Neural cell (in vitro differentiated cells): ENCODE measurements around the gene CTNNA2. TPM values are rescaled to one million over a fixed set of nuclear protein-coding genes. Genes with fewer than 3 reads are reported as not detected.

ENCODE experiments used
- H2AFZ ChIP-seq: fragments of 200-600, 300-800 bp; sonication (generic), shearing (Covaris generic); 2 replicates; pipeline ENCODE4 v1.6.0; 2014; ENCODE audit warnings: low read depth, mild to moderate bottlenecking, antibody characterized with exemption, low read length, moderate library complexity
- H3F3A ChIP-seq: fragments of 200-600 bp; shearing (Covaris generic); 2 replicates; pipeline ENCODE4 v1.6.1; 2016; ENCODE audit warnings: mild to moderate bottlenecking, moderate library complexity, mixed read lengths, antibody characterized with exemption, low read length; ENCODE audit not compliant: insufficient read depth, poor library complexity, severe bottlenecking
- H3K27ac ChIP-seq: fragments of 200-600, 300-800 bp; sonication (generic), shearing (Covaris generic); 2 replicates; pipeline ENCODE4 v1.5.1; 2014; ENCODE audit warnings: mild to moderate bottlenecking, low read length, moderate library complexity
- H3K27me3 ChIP-seq: fragments of 300-800, 200-600 bp; sonication (generic), shearing (Covaris generic); 2 replicates; pipeline ENCODE4 v1.6.0; 2014; ENCODE audit warnings: mild to moderate bottlenecking, low read depth, low read length, moderate library complexity; ENCODE audit not compliant: insufficient read depth
- H3K36me3 ChIP-seq: fragments of 300-800, 200-600 bp; sonication (generic), shearing (Covaris generic); 2 replicates; pipeline ENCODE4 v1.5.1; 2014; ENCODE audit warnings: mild to moderate bottlenecking, antibody characterized with exemption, low read length, moderate library complexity; ENCODE audit not compliant: insufficient read depth
- H3K4me2 ChIP-seq: fragments of 300-800, 200-600 bp; sonication (generic), shearing (Covaris generic); 2 replicates; pipeline ENCODE4 v1.6.0; 2014; ENCODE audit warnings: mild to moderate bottlenecking, low read length
- H3K4me3 ChIP-seq: fragments of 300-800, 200-600 bp; sonication (generic), shearing (Covaris generic); 2 replicates; pipeline ENCODE4 v1.5.1; 2014; ENCODE audit warnings: mild to moderate bottlenecking, low read length, moderate library complexity
- H3K79me2 ChIP-seq: fragments of 200-600 bp; shearing (Covaris generic); replicated peaks from 2 replicates; pipeline ENCODE4 v1.6.0; 2014; ENCODE audit warnings: mild to moderate bottlenecking, low read length, moderate library complexity; ENCODE audit not compliant: insufficient read depth
- H3K9ac ChIP-seq: fragments of 300-800, 200-600 bp; sonication (generic), shearing (Covaris generic); 2 replicates; pipeline ENCODE4 v1.6.1; 2016; ENCODE audit warnings: mild to moderate bottlenecking, low read length, mixed read lengths
- H3K9me2 ChIP-seq: fragments of 200-600 bp; shearing (Covaris generic); 2 replicates; pipeline ENCODE4 v1.6.1; 2016; ENCODE audit warnings: mild to moderate bottlenecking, low read length, mixed read lengths; ENCODE audit not compliant: insufficient read depth
- H3K9me3 ChIP-seq: fragments of 200-600, 300-800 bp; sonication (generic), shearing (Covaris generic); 2 replicates; pipeline ENCODE4 v1.6.1; 2016; ENCODE audit warnings: mild to moderate bottlenecking, mixed run types, low read length, moderate library complexity, mixed read lengths
- H4K20me1 ChIP-seq: fragments of 200-600 bp; shearing (Covaris generic); 2 replicates; pipeline ENCODE4 v1.6.1; 2016; ENCODE audit warnings: mild to moderate bottlenecking, mixed run types; ENCODE audit not compliant: insufficient read depth
- EP300 ChIP-seq: fragments of 450-650 bp; conservative IDR thresholded peaks from 2 replicates; pipeline ENCODE4 v1.6.1; 2014; ENCODE audit warnings: antibody characterized with exemption, mild to moderate bottlenecking, moderate library complexity; ENCODE audit not compliant: poor library complexity, severe bottlenecking
- EZH2 ChIP-seq: fragments of 200-600, 300-800 bp; shearing (Covaris generic), sonication (generic); IDR thresholded peaks from 2 replicates; pipeline ENCODE4 v1.6.1; 2014; ENCODE audit warnings: antibody characterized with exemption, low read length, borderline replicate concordance, mild to moderate bottlenecking; ENCODE audit not compliant: insufficient read depth, poor library complexity, severe bottlenecking
- MXI1 ChIP-seq: fragments of 450-650 bp; conservative IDR thresholded peaks from 2 replicates; pipeline ENCODE4 v1.6.1; 2014; ENCODE audit warnings: antibody characterized with exemption, mild to moderate bottlenecking; ENCODE audit not compliant: poor library complexity, severe bottlenecking
- POLR2AphosphoS5 ChIP-seq: IDR thresholded peaks from 2 replicates; pipeline ENCODE4 v1.6.1; 2012
- RAD21 ChIP-seq: fragments of 450-650 bp; conservative IDR thresholded peaks from 2 replicates; pipeline ENCODE4 v1.6.1; 2014; ENCODE audit warnings: antibody characterized with exemption, mild to moderate bottlenecking, moderate library complexity
- SMC3 ChIP-seq: fragments of 450-650 bp; conservative IDR thresholded peaks from 2 replicates; pipeline ENCODE4 v1.6.1; 2014; ENCODE audit warnings: antibody characterized with exemption, mild to moderate bottlenecking, moderate library complexity; ENCODE audit not compliant: poor library complexity
- TAF1 ChIP-seq: IDR thresholded peaks from 2 replicates; pipeline ENCODE4 v1.6.1; 2012; ENCODE audit warnings: low read depth
- polyA plus RNA-seq: library from polyadenylated mRNA; depleted of rRNA; stranded (reverse); fragments of >200 nt; gene quantifications from 2 replicates; pipeline ENCODE4 v1.2.3, GENCODE V29; 2014
- TF ChIP-seq, protein P1 (sequence below): fragments of 450-650 bp; IDR thresholded peaks from 2 replicates; pipeline ENCODE4 v1.5.1; 2014; ENCODE audit warnings: antibody characterized with exemption, mild to moderate bottlenecking, moderate library complexity; ENCODE audit not compliant: poor library complexity, severe bottlenecking
- TF ChIP-seq, protein P2 (sequence below): IDR thresholded peaks from 2 replicates; pipeline ENCODE4 v1.6.1; 2012; ENCODE audit warnings: borderline replicate concordance

Gene CTNNA2
- polyA plus RNA-seq, 1 donor from 2014 or later: 194 TPM

DNA sequence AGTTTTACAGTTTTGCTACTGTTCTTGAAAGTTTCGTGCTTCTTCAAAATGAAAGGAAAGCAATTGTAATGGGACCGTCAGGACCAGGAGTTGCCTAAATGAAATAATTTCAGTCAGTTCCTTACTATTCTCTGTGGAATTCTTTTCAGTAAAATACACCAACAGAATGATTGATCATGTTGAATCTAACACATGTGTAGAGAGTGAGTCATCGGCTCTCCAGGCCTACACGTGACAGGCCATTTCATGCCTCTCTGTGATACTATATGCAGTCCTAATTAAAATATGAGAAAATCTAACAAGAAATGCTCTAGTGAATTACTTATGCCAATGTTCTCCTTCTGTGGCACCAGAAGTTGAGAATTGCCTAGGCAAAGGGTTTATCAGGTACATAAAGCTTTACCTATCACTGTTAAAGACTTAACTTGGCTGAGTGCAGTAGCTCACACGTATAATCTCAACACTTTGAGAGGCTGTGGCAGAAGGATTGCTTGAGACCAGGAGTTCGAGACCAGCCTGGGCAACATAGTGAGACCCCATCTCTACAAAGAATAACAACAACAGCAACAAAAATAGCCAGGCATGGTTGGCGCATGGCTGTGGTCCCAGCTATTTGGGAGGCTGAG lies 592.3 kb downstream of the CTNNA2 start:
- Histone ChIP-seq H2AFZ (no peak overlapping the region), H3K9me2 (no peaks in the 10 kb centered on the region), H3K27me3 (no peaks in the 10 kb centered on the region), H3K4me3 (no peak overlapping the region), H4K20me1 (no peaks in the 10 kb centered on the region), H3K4me2 (no peak overlapping the region), H3K36me3 (no peaks in the 10 kb centered on the region), H3K79me2 (no peaks in the 10 kb centered on the region), H3K9me3 (no peaks in the 10 kb centered on the region), H3K9ac (no peak overlapping the region), H3F3A (no peaks in the 10 kb centered on the region), H3K27ac (no peak overlapping the region)
- TF ChIP-seq EP300: no peak
- no peak for TF ChIP-seq POLR2AphosphoS5
- TF ChIP-seq RAD21: no peak
- TF ChIP-seq MXI1: no peak
- TF ChIP-seq, protein P1, sequence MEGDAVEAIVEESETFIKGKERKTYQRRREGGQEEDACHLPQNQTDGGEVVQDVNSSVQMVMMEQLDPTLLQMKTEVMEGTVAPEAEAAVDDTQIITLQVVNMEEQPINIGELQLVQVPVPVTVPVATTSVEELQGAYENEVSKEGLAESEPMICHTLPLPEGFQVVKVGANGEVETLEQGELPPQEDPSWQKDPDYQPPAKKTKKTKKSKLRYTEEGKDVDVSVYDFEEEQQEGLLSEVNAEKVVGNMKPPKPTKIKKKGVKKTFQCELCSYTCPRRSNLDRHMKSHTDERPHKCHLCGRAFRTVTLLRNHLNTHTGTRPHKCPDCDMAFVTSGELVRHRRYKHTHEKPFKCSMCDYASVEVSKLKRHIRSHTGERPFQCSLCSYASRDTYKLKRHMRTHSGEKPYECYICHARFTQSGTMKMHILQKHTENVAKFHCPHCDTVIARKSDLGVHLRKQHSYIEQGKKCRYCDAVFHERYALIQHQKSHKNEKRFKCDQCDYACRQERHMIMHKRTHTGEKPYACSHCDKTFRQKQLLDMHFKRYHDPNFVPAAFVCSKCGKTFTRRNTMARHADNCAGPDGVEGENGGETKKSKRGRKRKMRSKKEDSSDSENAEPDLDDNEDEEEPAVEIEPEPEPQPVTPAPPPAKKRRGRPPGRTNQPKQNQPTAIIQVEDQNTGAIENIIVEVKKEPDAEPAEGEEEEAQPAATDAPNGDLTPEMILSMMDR: no peak
- TF ChIP-seq SMC3: no peak
- no peak for TF ChIP-seq EZH2
- no peak for TF ChIP-seq TAF1

DNA sequence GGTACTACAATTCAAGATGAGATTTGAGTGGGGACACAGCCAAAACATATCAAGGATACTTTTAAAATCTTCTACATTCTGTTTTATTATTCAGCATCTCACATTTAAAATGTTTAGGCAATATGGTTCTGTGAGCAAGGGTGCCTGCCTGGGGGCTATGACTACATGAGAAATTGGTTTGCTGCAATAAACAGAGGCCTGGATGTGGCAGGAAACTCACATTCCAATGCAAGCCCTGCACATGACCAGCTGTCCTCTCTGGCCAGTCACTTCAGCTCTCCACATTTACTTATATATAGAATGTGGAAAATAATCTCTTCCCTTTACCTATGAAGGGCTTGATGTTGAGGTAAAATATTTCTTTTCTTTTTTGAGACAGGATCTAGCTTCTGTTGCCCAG lies 598.3 kb downstream of the CTNNA2 start:
- Histone ChIP-seq H4K20me1 (no peaks in the 10 kb centered on the region), H3K4me3 (no peak overlapping the region), H3K9ac (no peak overlapping the region), H3K9me2 (no peaks in the 10 kb centered on the region), H3K4me2 (no peak overlapping the region), H3K79me2 (no peaks in the 10 kb centered on the region), H3F3A (no peaks in the 10 kb centered on the region), H2AFZ (no peak overlapping the region), H3K36me3 (no peaks in the 10 kb centered on the region), H3K9me3 (no peaks in the 10 kb centered on the region), H3K27me3 (no peaks in the 10 kb centered on the region), H3K27ac (no peak overlapping the region)
- TF ChIP-seq, protein P2, sequence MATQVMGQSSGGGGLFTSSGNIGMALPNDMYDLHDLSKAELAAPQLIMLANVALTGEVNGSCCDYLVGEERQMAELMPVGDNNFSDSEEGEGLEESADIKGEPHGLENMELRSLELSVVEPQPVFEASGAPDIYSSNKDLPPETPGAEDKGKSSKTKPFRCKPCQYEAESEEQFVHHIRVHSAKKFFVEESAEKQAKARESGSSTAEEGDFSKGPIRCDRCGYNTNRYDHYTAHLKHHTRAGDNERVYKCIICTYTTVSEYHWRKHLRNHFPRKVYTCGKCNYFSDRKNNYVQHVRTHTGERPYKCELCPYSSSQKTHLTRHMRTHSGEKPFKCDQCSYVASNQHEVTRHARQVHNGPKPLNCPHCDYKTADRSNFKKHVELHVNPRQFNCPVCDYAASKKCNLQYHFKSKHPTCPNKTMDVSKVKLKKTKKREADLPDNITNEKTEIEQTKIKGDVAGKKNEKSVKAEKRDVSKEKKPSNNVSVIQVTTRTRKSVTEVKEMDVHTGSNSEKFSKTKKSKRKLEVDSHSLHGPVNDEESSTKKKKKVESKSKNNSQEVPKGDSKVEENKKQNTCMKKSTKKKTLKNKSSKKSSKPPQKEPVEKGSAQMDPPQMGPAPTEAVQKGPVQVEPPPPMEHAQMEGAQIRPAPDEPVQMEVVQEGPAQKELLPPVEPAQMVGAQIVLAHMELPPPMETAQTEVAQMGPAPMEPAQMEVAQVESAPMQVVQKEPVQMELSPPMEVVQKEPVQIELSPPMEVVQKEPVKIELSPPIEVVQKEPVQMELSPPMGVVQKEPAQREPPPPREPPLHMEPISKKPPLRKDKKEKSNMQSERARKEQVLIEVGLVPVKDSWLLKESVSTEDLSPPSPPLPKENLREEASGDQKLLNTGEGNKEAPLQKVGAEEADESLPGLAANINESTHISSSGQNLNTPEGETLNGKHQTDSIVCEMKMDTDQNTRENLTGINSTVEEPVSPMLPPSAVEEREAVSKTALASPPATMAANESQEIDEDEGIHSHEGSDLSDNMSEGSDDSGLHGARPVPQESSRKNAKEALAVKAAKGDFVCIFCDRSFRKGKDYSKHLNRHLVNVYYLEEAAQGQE: no peak

DNA sequence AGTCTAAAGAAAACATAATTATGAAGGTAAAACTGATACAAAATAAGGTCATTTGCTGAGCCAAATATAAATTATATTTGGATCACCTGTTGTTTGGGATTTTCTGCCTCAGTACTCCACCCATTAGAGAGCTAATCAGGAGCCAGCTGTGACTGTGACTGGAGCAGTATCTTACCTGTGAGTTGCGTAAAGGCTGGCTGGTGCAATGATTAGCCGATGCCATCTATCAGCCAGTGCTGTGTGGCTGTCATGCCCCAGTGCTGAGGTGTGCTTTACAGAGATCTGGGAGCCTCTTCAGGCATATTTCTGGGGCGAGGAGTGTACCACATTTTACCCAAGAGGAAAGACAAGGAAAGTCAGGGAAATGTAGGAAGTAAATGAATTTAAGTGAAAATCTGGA lies 599.9 kb downstream of the CTNNA2 start:
- TF ChIP-seq RAD21 (no peak), TAF1 (no peak), SMC3 (no peak), POLR2AphosphoS5 (no peak), EZH2 (no peak), MXI1 (no peak), EP300 (no peak)
- TF ChIP-seq, protein P1: no peak
- TF ChIP-seq, protein P2: no peak
- no peaks in the 10 kb centered on the region for H3K9me2 ChIP-seq
- no peaks in the 10 kb centered on the region for H3K9me3 ChIP-seq
- no peaks in the 10 kb centered on the region for H3K79me2 ChIP-seq
- H4K20me1 ChIP-seq: no peaks in the 10 kb centered on the region
- no peak overlapping the region for H3K9ac ChIP-seq
- H2AFZ ChIP-seq: no peak overlapping the region
- no peak overlapping the region for H3K27ac ChIP-seq
- H3K4me3 ChIP-seq: no peak overlapping the region
- no peaks in the 10 kb centered on the region for H3K27me3 ChIP-seq
- H3K36me3 ChIP-seq: no peaks in the 10 kb centered on the region
- no peaks in the 10 kb centered on the region for H3F3A ChIP-seq
- H3K4me2 ChIP-seq: no peak overlapping the region
